IMR-90 (cell line): Measurements from ENCODE around the gene CDK5RAP2. TPM values are rescaled to one million over a fixed set of nuclear protein-coding genes. Genes with fewer than 3 reads are reported as not detected.

Source experiments
- ATAC-seq: fragments of 200-7000 bp; cut with Tn5 transposase; 2 replicates; pipeline ENCODE4 v1.9.1; 2020; ENCODE audit warnings: low read depth, mild to moderate bottlenecking, moderate library complexity
- BruUV-seq: library from RNA; stranded (reverse); fragments of 400-500 nt; replicated peaks from 2 replicates; lab custom pipeline; 2021; lab: Mats Ljungman, UMichigan
- CTCF ChIA-PET: fragments of 300-600 bp; formaldehyde crosslinking; extraction: SDS; loops from one replicate; lab custom pipeline; 2021; ENCODE audit warnings: antibody characterized with exemption; lab: Yijun Ruan, JAX
- POLR2A ChIA-PET: fragments of 300-600 bp; sonication (Branson Sonifier 250); formaldehyde crosslinking; loops from one replicate; lab custom pipeline; 2022; ENCODE audit warnings: antibody characterized with exemption; ENCODE audit not compliant: unreplicated experiment; lab: Charles Lee
- DNase-seq: peaks from one replicate; pipeline ENCODE4 v3.0.0; 2013
- H2AFZ ChIP-seq: replicated peaks from 2 replicates; pipeline ENCODE3; 2013; ENCODE audit warnings: low read length, mild to moderate bottlenecking; ENCODE audit not compliant: poor library complexity
- H2AK5ac ChIP-seq: 2 replicates; pipeline ENCODE4 v1.6.1; 2013; ENCODE audit warnings: low read depth, low read length, inconsistent platforms
- H2AK9ac ChIP-seq: replicated peaks from 2 replicates; pipeline ENCODE3; 2013; ENCODE audit warnings: mild to moderate bottlenecking, low read depth, low read length, moderate library complexity; ENCODE audit not compliant: poor library complexity
- H2BK120ac ChIP-seq: 2 replicates; pipeline ENCODE4 v1.6.1; 2013; ENCODE audit warnings: low read depth, low read length, inconsistent platforms
- H2BK15ac ChIP-seq: 3 replicates; pipeline ENCODE4 v1.6.1; 2013; ENCODE audit warnings: low read depth, low read length, inconsistent platforms
- H2BK20ac ChIP-seq: 2 replicates; pipeline ENCODE4 v1.6.1; 2013; ENCODE audit warnings: low read depth, mild to moderate bottlenecking, inconsistent platforms, low read length, moderate library complexity
- H2BK5ac ChIP-seq: 2 replicates; pipeline ENCODE4 v1.6.1; 2013; ENCODE audit warnings: mild to moderate bottlenecking, low read depth, low read length, inconsistent platforms; ENCODE audit not compliant: poor library complexity, severe bottlenecking
- H3K14ac ChIP-seq: replicated peaks from 2 replicates; pipeline ENCODE4 v1.6.1; 2013; ENCODE audit warnings: low read depth, low read length, inconsistent platforms
- H3K18ac ChIP-seq: 2 replicates; pipeline ENCODE4 v1.6.1; 2013; ENCODE audit warnings: low read depth, low read length, control low read depth
- H3K23ac ChIP-seq: 2 replicates; pipeline ENCODE4 v1.6.1; 2013; ENCODE audit warnings: low read depth, low read length, inconsistent platforms
- H3K27ac ChIP-seq: 2 replicates; pipeline ENCODE4 v1.5.1; 2013; ENCODE audit warnings: mild to moderate bottlenecking, control low read depth, low read length; ENCODE audit not compliant: insufficient read depth
- H3K27me3 ChIP-seq: 2 replicates; pipeline ENCODE4 v1.6.1; 2013; ENCODE audit warnings: low read length; ENCODE audit not compliant: control insufficient read depth, insufficient read depth
- H3K36me3 ChIP-seq: 2 replicates; pipeline ENCODE4 v1.6.1; 2013; ENCODE audit warnings: low read length, mixed read lengths; ENCODE audit not compliant: control insufficient read depth, insufficient read depth
- H3K4ac ChIP-seq: 2 replicates; pipeline ENCODE4 v1.6.1; 2013; ENCODE audit warnings: low read depth, low read length, inconsistent platforms
- H3K4me1 ChIP-seq: 2 replicates; pipeline ENCODE4 v1.6.1; 2013; ENCODE audit warnings: low read length, mixed read lengths; ENCODE audit not compliant: control insufficient read depth, insufficient read depth
- H3K4me2 ChIP-seq: 2 replicates; pipeline ENCODE4 v1.6.1; 2013; ENCODE audit warnings: low read depth, mild to moderate bottlenecking, control low read depth, low read length, moderate library complexity
- H3K4me3 ChIP-seq: 2 replicates; pipeline ENCODE4 v1.5.1; 2013; ENCODE audit warnings: low read depth, mild to moderate bottlenecking, control low read depth, low read length, moderate library complexity; ENCODE audit not compliant: insufficient read depth
- H3K56ac ChIP-seq: 2 replicates; pipeline ENCODE4 v1.6.1; 2013; ENCODE audit warnings: low read length, inconsistent platforms; ENCODE audit not compliant: insufficient read depth; ENCODE audit errors: extremely low read depth
- H3K79me1 ChIP-seq, 2 experiments: 2 replicates each; pipeline ENCODE4 v1.6.1; 2013; ENCODE audit warnings: low read length in 2 of 2, inconsistent platforms in 1 of 2, low read depth in 1 of 2
- H3K9ac ChIP-seq: 2 replicates; pipeline ENCODE4 v1.6.1; 2013; ENCODE audit warnings: low read depth, low read length, control low read depth
- H3K9me1 ChIP-seq: 2 replicates; pipeline ENCODE4 v1.6.1; 2013; ENCODE audit warnings: low read length, inconsistent platforms; ENCODE audit not compliant: insufficient read depth
- H3K9me3 ChIP-seq: 2 replicates; pipeline ENCODE4 v1.6.1; 2013; ENCODE audit warnings: low read length; ENCODE audit not compliant: control insufficient read depth, insufficient read depth
- H4K20me1 ChIP-seq: 2 replicates; pipeline ENCODE4 v1.6.1; 2013; ENCODE audit warnings: low read length, inconsistent platforms; ENCODE audit not compliant: insufficient read depth
- H4K5ac ChIP-seq: 2 replicates; pipeline ENCODE4 v1.6.1; 2013; ENCODE audit warnings: mild to moderate bottlenecking, low read depth, low read length, control low read depth
- H4K8ac ChIP-seq, 2 experiments: 2 replicates each; pipeline ENCODE4 v1.6.1; 2013; ENCODE audit warnings: low read depth in 2 of 2, low read length in 2 of 2, control low read depth in 1 of 2, inconsistent platforms in 1 of 2
- H4K91ac ChIP-seq: 2 replicates; pipeline ENCODE4 v1.6.1; 2013; ENCODE audit warnings: low read depth, low read length, inconsistent platforms; ENCODE audit not compliant: insufficient read depth
- CEBPB ChIP-seq: IDR thresholded peaks from 2 replicates; pipeline ENCODE4 v1.6.1; 2012; ENCODE audit warnings: low read depth, low read length, improper control_type of control experiment
- CHD1 ChIP-seq: IDR thresholded peaks from 2 replicates; pipeline ENCODE4 v1.6.1; 2012; ENCODE audit warnings: low read depth, low read length, improper control_type of control experiment
- FOS ChIP-seq: fragments of 150-350 bp; IDR thresholded peaks from 2 replicates; pipeline ENCODE4 v1.6.1; 2016; ENCODE audit warnings: low read depth, low read length
- MAFK ChIP-seq: IDR thresholded peaks from 2 replicates; pipeline ENCODE4 v1.6.1; 2012; ENCODE audit warnings: low read depth, low read length, improper control_type of control experiment
- MAZ ChIP-seq: IDR thresholded peaks from 2 replicates; pipeline ENCODE4 v1.6.1; 2012; ENCODE audit warnings: low read depth, mild to moderate bottlenecking, low read length, improper control_type of control experiment, moderate library complexity, borderline replicate concordance
- NFE2L2 ChIP-seq: fragments of 150-350 bp; IDR thresholded peaks from 2 replicates; pipeline ENCODE4 v1.6.1; 2016; ENCODE audit warnings: low read depth, mild to moderate bottlenecking, low read length
- SMC3 ChIP-seq: fragments of 150-350 bp; IDR thresholded peaks from 2 replicates; pipeline ENCODE4 v1.6.1; 2016; ENCODE audit warnings: low read depth, mild to moderate bottlenecking, antibody characterized with exemption, low read length, moderate library complexity
- WGBS, 2 experiments: methylation state at CpG; one replicate each; pipeline versions ENCODE4 v1.1.5 to v1.1.7; 2013; ENCODE audit warnings: missing lambda C conversion rate in 2 of 2; ENCODE audit not compliant: insufficient read length in 1 of 2; ENCODE audit errors: extremely low coverage in 2 of 2; 5-methylcytosine and 5-hydroxymethylcytosine counted together
- dilution Hi-C: fragments of 300-500 bp; cut with HindIII; formaldehyde crosslinking; loops from one replicate; pipeline ENCODE4 v1.14.3; 2018; ENCODE audit warnings: low sequenced_read_pairs; ENCODE audit not compliant: unreplicated experiment
- in situ Hi-C: fragments of 300-500 bp; cut with MboI; formaldehyde crosslinking; loops from 3 replicates; pipeline ENCODE4 v1.14.3; 2019; ENCODE audit warnings: low sequenced_read_pairs, inconsistent platforms, mixed read lengths
- intact Hi-C: fragments of 100-400 bp; cut with micrococcal nuclease; formaldehyde crosslinking; loops from 2 replicates; pipeline ENCODE4 v1.10.0; 2022
- polyA plus RNA-seq, 3 experiments: library from polyadenylated mRNA; depleted of rRNA; stranded (reverse); fragments of >200 nt; gene quantifications; 2 replicates each; pipeline ENCODE4 v1.2.3, GENCODE V29; 2012; ENCODE audit warnings: low replicate concordance in 1 of 3
- total RNA-seq: library from RNA; depleted of rRNA; stranded (reverse); fragments of >200 nt; gene quantifications from 2 replicates; pipeline ENCODE4 v1.2.3, GENCODE V29; 2012
- TF ChIP-seq, protein P1 (sequence below): fragments of 150-350 bp; IDR thresholded peaks from 2 replicates; pipeline ENCODE4 v1.6.1; 2017; ENCODE audit warnings: mild to moderate bottlenecking, antibody characterized with exemption, low read length, low read depth
- TF ChIP-seq, protein P2 (sequence below): conservative IDR thresholded peaks from 2 replicates; pipeline ENCODE4 v1.5.1; 2012; ENCODE audit warnings: mild to moderate bottlenecking, low read depth, low read length, improper control_type of control experiment
- TF ChIP-seq, protein P3 (sequence below): fragments of 150-350 bp; IDR thresholded peaks from 2 replicates; pipeline ENCODE4 v1.6.1; 2016; ENCODE audit warnings: low read depth, mild to moderate bottlenecking, low read length, moderate library complexity, borderline replicate concordance

CDK5RAP2 gene
- total and polyA plus RNA-seq, 2 of the 4 experiments (the other 2 are of a cell fraction): 29.5 to 31.7 TPM

GRCh38 chr9:120433701-120434100 is 146.3 kb downstream of the CDK5RAP2 start:
- peak overlapping the region; percentile 86 for H2BK20ac ChIP-seq
- no peaks in the 10 kb centered on the region for H3K27me3 ChIP-seq
- peak overlapping the region; percentile 29; the same call in 1 of the 2 replicates for H3K23ac ChIP-seq
- H2AK5ac ChIP-seq: peak overlapping the region; percentile 72; the same call in 1 of the 2 replicates
- H3K27ac ChIP-seq: peak overlapping the region; percentile 94; the same call in 1 of the 2 replicates
- peak; percentile 9 for ATAC-seq
- no peaks in the 10 kb centered on the region for H4K20me1 ChIP-seq
- H2AFZ ChIP-seq: no peak overlapping the region
- H3K9ac ChIP-seq: no peak overlapping the region; the same call in 1 of the 2 replicates
- H3K4ac ChIP-seq: peak overlapping the region; percentile 77
- H3K9me1 ChIP-seq: peaks cover 13% of the 10 kb centered on the region
- ChIA-PET CTCF (no interaction called here), POLR2A (no interaction called here)
- H4K5ac ChIP-seq: peak overlapping the region; percentile 87
- no peak overlapping the region for H3K4me3 ChIP-seq
- WGBS, 2 experiments: no CpG with 5 or more reads among the region's 4 CpGs
- H4K91ac ChIP-seq: no peak overlapping the region
- peaks cover 18 to 42% of the 10 kb centered on the region in 2 experiments; a peak in 3 of 4 replicates for H3K79me1 ChIP-seq
- peak overlapping the region; percentile 85 for H2BK5ac ChIP-seq
- H4K8ac ChIP-seq: peak overlapping the region; percentile 3 to 78; a peak in 3 of 4 replicates
- peak overlapping the region; percentile 10; the same call in 1 of the 2 replicates for H3K18ac ChIP-seq
- peak overlapping the region; percentile 58 for H2BK120ac ChIP-seq
- H3K56ac ChIP-seq: no peak overlapping the region
- intact Hi-C loops: loop anchor here (2.0 to 5.0 kb wide), 2 partner anchors 36 to 67 kb away; no protein-coding TSS in a partner anchor
- peak overlapping the region; percentile 80; the same call in 1 of the 2 replicates for H3K4me2 ChIP-seq
- H3K36me3 ChIP-seq: peaks cover 5% of the 10 kb centered on the region; the same call in 1 of the 2 replicates
- no TSS peak for BruUV-seq
- peak overlapping the region; percentile 15 for H3K14ac ChIP-seq
- dilution Hi-C loops: no loop called here
- DNase-seq: peak; percentile 82
- H2AK9ac ChIP-seq: no peak overlapping the region
- no peaks in the 10 kb centered on the region for H3K9me3 ChIP-seq
- peaks cover 19% of the 10 kb centered on the region for H3K4me1 ChIP-seq
- TF ChIP-seq CEBPB (no peak), MAZ (no peak), FOS (no peak), MAFK (no peak), SMC3 (no peak), CHD1 (no peak), NFE2L2 (no peak)
- TF ChIP-seq, protein P1, sequence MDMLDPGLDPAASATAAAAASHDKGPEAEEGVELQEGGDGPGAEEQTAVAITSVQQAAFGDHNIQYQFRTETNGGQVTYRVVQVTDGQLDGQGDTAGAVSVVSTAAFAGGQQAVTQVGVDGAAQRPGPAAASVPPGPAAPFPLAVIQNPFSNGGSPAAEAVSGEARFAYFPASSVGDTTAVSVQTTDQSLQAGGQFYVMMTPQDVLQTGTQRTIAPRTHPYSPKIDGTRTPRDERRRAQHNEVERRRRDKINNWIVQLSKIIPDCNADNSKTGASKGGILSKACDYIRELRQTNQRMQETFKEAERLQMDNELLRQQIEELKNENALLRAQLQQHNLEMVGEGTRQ: no peak
- TF ChIP-seq, protein P2, sequence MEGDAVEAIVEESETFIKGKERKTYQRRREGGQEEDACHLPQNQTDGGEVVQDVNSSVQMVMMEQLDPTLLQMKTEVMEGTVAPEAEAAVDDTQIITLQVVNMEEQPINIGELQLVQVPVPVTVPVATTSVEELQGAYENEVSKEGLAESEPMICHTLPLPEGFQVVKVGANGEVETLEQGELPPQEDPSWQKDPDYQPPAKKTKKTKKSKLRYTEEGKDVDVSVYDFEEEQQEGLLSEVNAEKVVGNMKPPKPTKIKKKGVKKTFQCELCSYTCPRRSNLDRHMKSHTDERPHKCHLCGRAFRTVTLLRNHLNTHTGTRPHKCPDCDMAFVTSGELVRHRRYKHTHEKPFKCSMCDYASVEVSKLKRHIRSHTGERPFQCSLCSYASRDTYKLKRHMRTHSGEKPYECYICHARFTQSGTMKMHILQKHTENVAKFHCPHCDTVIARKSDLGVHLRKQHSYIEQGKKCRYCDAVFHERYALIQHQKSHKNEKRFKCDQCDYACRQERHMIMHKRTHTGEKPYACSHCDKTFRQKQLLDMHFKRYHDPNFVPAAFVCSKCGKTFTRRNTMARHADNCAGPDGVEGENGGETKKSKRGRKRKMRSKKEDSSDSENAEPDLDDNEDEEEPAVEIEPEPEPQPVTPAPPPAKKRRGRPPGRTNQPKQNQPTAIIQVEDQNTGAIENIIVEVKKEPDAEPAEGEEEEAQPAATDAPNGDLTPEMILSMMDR: no peak
- TF ChIP-seq, protein P3, sequence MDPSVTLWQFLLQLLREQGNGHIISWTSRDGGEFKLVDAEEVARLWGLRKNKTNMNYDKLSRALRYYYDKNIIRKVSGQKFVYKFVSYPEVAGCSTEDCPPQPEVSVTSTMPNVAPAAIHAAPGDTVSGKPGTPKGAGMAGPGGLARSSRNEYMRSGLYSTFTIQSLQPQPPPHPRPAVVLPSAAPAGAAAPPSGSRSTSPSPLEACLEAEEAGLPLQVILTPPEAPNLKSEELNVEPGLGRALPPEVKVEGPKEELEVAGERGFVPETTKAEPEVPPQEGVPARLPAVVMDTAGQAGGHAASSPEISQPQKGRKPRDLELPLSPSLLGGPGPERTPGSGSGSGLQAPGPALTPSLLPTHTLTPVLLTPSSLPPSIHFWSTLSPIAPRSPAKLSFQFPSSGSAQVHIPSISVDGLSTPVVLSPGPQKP: no peak
- H2BK15ac ChIP-seq: peak overlapping the region; percentile 61; the same call in 2 of the 3 replicates
- in situ Hi-C loops: no loop called here
